HEK293T (cell line): ENCODE results near the gene HOXD13.

Experiments
- ELF4 ChIP-seq: fragments of 450-650 bp; IDR thresholded peaks from 2 replicates; pipeline ENCODE4 v1.6.1; 2017; ENCODE audit warnings: antibody characterized with exemption
- FOXM1 ChIP-seq: fragments of 450-650 bp; IDR thresholded peaks from 2 replicates; pipeline ENCODE4 v1.6.1; 2017; ENCODE audit warnings: mild to moderate bottlenecking, borderline replicate concordance

- TF ChIP-seq FOXM1 (no peak), ELF4 (no peak)
Measured at GRCh38 chr2:176094349-176094748, 1.8 kb downstream of the HOXD13 start.
